GM12872 (cell line): ENCODE measurements around the gene OMP.

Source experiments
- TF ChIP-seq, protein P1 (sequence below): IDR thresholded peaks from 3 replicates; pipeline ENCODE4 v1.5.1; 2011; ENCODE audit warnings: low read depth, mild to moderate bottlenecking, low read length, moderate library complexity; ENCODE audit not compliant: insufficient read depth

The OMP gene

GRCh38 chr11:77111946-77112345, 9.3 kb downstream of the OMP start:
- TF ChIP-seq, protein P1, sequence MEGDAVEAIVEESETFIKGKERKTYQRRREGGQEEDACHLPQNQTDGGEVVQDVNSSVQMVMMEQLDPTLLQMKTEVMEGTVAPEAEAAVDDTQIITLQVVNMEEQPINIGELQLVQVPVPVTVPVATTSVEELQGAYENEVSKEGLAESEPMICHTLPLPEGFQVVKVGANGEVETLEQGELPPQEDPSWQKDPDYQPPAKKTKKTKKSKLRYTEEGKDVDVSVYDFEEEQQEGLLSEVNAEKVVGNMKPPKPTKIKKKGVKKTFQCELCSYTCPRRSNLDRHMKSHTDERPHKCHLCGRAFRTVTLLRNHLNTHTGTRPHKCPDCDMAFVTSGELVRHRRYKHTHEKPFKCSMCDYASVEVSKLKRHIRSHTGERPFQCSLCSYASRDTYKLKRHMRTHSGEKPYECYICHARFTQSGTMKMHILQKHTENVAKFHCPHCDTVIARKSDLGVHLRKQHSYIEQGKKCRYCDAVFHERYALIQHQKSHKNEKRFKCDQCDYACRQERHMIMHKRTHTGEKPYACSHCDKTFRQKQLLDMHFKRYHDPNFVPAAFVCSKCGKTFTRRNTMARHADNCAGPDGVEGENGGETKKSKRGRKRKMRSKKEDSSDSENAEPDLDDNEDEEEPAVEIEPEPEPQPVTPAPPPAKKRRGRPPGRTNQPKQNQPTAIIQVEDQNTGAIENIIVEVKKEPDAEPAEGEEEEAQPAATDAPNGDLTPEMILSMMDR: no peak

DNA sequence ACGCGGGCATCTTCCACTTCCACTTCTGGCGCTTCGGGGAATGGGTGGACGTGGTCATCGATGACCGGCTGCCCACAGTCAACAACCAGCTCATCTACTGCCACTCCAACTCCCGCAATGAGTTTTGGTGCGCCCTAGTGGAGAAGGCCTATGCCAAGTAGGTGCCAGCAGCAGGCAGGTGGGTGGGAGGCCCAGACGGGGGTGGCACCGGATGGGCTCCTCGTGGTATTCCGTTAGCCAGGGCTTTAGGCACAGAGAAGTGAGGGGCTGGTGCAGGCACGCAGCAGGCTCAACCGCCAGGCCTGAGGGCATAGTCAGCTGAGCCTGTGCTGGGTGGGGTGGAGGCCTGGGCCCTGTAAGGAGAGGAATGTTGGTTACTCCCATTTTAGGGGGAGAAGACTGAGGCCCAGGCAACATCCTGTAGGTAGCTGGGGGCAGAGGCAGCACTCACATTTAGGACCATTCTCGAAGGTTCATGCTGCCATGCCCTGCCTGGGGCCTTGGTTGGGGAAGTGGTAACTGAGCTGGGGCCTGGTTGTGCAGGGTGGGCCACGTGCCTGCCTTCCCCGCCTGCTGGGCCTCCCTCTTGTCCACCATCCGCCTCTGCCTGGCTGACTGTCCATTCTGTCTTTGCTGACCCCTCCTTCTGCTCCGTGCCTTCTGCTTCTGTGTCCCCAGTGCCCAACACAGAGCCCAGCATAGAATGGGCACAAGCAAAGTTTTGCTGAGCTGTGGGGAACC, 10.2 kb downstream of the OMP start:
- TF ChIP-seq, protein P1: no peak

- TF ChIP-seq, protein P1: peak; percentile 66
These were observed 10.9 kb downstream of the OMP start for GRCh38 chr11:77113382-77114088.

- TF ChIP-seq, protein P1: no peak
These were observed 11.4 kb downstream of the OMP start for GRCh38 chr11:77114089-77114463.

GRCh38 chr11:77115181-77115611, 12.6 kb downstream of the OMP start:
- TF ChIP-seq, protein P1: peak; percentile 43; the same call in 2 of the 3 replicates

- TF ChIP-seq, protein P1: no peak
These were observed 13.3 kb downstream of the OMP start for GRCh38 chr11:77115956-77116355.

- TF ChIP-seq, protein P1: no peak
These were observed 14.9 kb downstream of the OMP start for GRCh38 chr11:77117492-77117891.
